HCT116 (cell line): ENCODE results near the gene PCSK6. TPM values are rescaled to one million over a fixed set of nuclear protein-coding genes. Genes with fewer than 3 reads are reported as not detected.
A peak's percentile ranks its signal among the peaks of the same experiment; 100 is the strongest.

Experiments
- ATAC-seq: fragments of 200-7000 bp; cut with Tn5 transposase; 2 replicates; pipeline ENCODE4 v1.9.1; 2020; ENCODE audit warnings: mild to moderate bottlenecking, moderate library complexity
- BruUV-seq: library from RNA; stranded (reverse); fragments of 400-500 nt; replicated peaks from 2 replicates; lab custom pipeline; 2021; lab: Mats Ljungman, UMichigan
- CTCF ChIA-PET: fragments of 300-600 bp; sonication (Branson Sonifier 250); formaldehyde crosslinking; loops from one replicate; lab custom pipeline; 2021; ENCODE audit warnings: antibody characterized with exemption; lab: Charles Lee
- POLR2A ChIA-PET: fragments of 300-600, 350-600 bp; sonication (Branson Sonifier 250); formaldehyde crosslinking; loops from one replicate; lab custom pipeline; 2021; ENCODE audit warnings: antibody characterized with exemption; lab: Charles Lee
- RAD21 ChIA-PET, 2 experiments: fragments of 300-600 bp; sonication (Branson Sonifier 250); formaldehyde crosslinking; loops; one replicate each; lab custom pipeline; 2023; ENCODE audit warnings: low total read pairs in 2 of 2; ENCODE audit not compliant: uncharacterized antibody in 2 of 2, unreplicated experiment in 2 of 2, low non-redundant PET in 1 of 2; lab: Charles Lee
- DNase-seq: peaks from one replicate; pipeline ENCODE4 v3.0.0-alpha.2; 2010; ENCODE audit warnings: low read depth, low spot score
- H2AFZ ChIP-seq: fragments of 200-600 bp; shearing (Covaris generic), sonication (generic); 2 replicates; pipeline ENCODE4 v1.6.1; 2017; ENCODE audit warnings: low read depth, mixed run types, mixed read lengths, antibody characterized with exemption, low read length; ENCODE audit not compliant: poor library complexity, severe bottlenecking
- H3K27ac ChIP-seq: 2 replicates; pipeline ENCODE4 v1.5.1; 2012; ENCODE audit warnings: low read depth, low read length
- H3K27me3 ChIP-seq: fragments of 200-600 bp; sonication (generic); 2 replicates; pipeline ENCODE4 v1.6.1; 2016; ENCODE audit warnings: mixed run types, low read length, mixed read lengths; ENCODE audit not compliant: insufficient read depth
- H3K36me3 ChIP-seq, 2 experiments: fragments of 200-500 bp in 1 of 2; fragments of 200-600 bp in 1 of 2; sonication (Bioruptor generic) in 1 of 2; sonication (generic) in 1 of 2; 2 replicates each; pipeline versions ENCODE4 v1.5.1 to v1.6.1; 2014 to 2016; ENCODE audit warnings: low read length in 2 of 2, inconsistent platforms in 1 of 2, mixed read lengths in 1 of 2, mixed run types in 1 of 2; ENCODE audit not compliant: insufficient read depth in 2 of 2, control insufficient read depth in 1 of 2
- H3K4me1 ChIP-seq, 2 experiments: fragments of 200-600 bp in 1 of 2; sonication (generic) in 1 of 2; 2 replicates each; pipeline versions ENCODE4 v1.5.1 to v1.6.1; 2012 to 2017; ENCODE audit warnings: low read length in 2 of 2, inconsistent platforms in 1 of 2, mild to moderate bottlenecking in 1 of 2, mixed read lengths in 1 of 2, mixed run types in 1 of 2, moderate library complexity in 1 of 2; ENCODE audit not compliant: insufficient read depth in 2 of 2, control insufficient read depth in 1 of 2
- H3K4me2 ChIP-seq: fragments of 200-600 bp; sonication (generic); 2 replicates; pipeline ENCODE4 v1.6.1; 2017; ENCODE audit warnings: mixed run types, low read length, mixed read lengths
- H3K4me3 ChIP-seq, 2 experiments: fragments of 200-600 bp in 1 of 2; sonication (generic) in 1 of 2; replicated peaks in 1 of 2; 2 replicates each; pipeline ENCODE4 v1.5.1; 2011 to 2016; ENCODE audit warnings: low read length in 2 of 2, control low read depth in 1 of 2, low read depth in 1 of 2, mild to moderate bottlenecking in 1 of 2, mixed read lengths in 1 of 2, mixed run types in 1 of 2
- H3K79me2 ChIP-seq: fragments of 200-600 bp; sonication (generic); 2 replicates; pipeline ENCODE4 v1.6.1; 2017; ENCODE audit warnings: mild to moderate bottlenecking, mixed run types, low read length, moderate library complexity, mixed read lengths; ENCODE audit not compliant: insufficient read depth
- H3K9ac ChIP-seq: fragments of 200-600 bp; sonication (generic); 2 replicates; pipeline ENCODE4 v1.6.1; 2016; ENCODE audit warnings: low read length, mixed read lengths
- H3K9me2 ChIP-seq: fragments of 200-600 bp; sonication (generic), shearing (Covaris generic); 2 replicates; pipeline ENCODE4 v1.6.1; 2017; ENCODE audit warnings: mixed run types, mild to moderate bottlenecking, moderate library complexity; ENCODE audit not compliant: insufficient read depth
- H3K9me3 ChIP-seq, 2 experiments: fragments of 200-500 bp in 1 of 2; fragments of 200-600 bp in 1 of 2; sonication (Bioruptor generic) in 1 of 2; sonication (generic) in 1 of 2; 2 replicates each; pipeline ENCODE4 v1.6.1; 2014 to 2017; ENCODE audit warnings: low read length in 2 of 2, mixed read lengths in 2 of 2, inconsistent platforms in 1 of 2, low read depth in 1 of 2, mild to moderate bottlenecking in 1 of 2, mixed run types in 1 of 2, moderate library complexity in 1 of 2; ENCODE audit not compliant: control insufficient read depth in 1 of 2, insufficient read depth in 1 of 2
- H4K20me1 ChIP-seq: fragments of 200-600 bp; sonication (generic), shearing (Covaris generic); 2 replicates; pipeline ENCODE4 v1.6.1; 2017; ENCODE audit warnings: mixed run types, mild to moderate bottlenecking, moderate library complexity; ENCODE audit not compliant: insufficient read depth
- CBX3 ChIP-seq: IDR thresholded peaks from 2 replicates; pipeline ENCODE4 v1.6.1; 2012; ENCODE audit warnings: low read depth
- CEBPB ChIP-seq: IDR thresholded peaks from 2 replicates; pipeline ENCODE4 v1.6.1; 2012; ENCODE audit warnings: low read depth
- EGR1 ChIP-seq: IDR thresholded peaks from 2 replicates; pipeline ENCODE4 v1.6.1; 2012; ENCODE audit warnings: low read depth
- ELF1 ChIP-seq: IDR thresholded peaks from 2 replicates; pipeline ENCODE4 v1.6.1; 2012; ENCODE audit warnings: low read depth, borderline replicate concordance
- EZH2phosphoT487 ChIP-seq: fragments of 200-600 bp; IDR thresholded peaks from 2 replicates; pipeline ENCODE4 v1.6.1; 2018; ENCODE audit warnings: antibody characterized with exemption, borderline replicate concordance
- FOSL1 ChIP-seq: IDR thresholded peaks from 2 replicates; pipeline ENCODE4 v1.6.1; 2012; ENCODE audit warnings: low read depth
- POLR2A ChIP-seq: IDR thresholded peaks from 2 replicates; pipeline ENCODE4 v1.7.0; 2011; ENCODE audit warnings: borderline replicate concordance; ENCODE audit not compliant: insufficient read depth, insufficient read length; ENCODE audit errors: extremely low read depth
- POLR2AphosphoS5 ChIP-seq: IDR thresholded peaks from 2 replicates; pipeline ENCODE4 v1.6.1; 2011; ENCODE audit warnings: mild to moderate bottlenecking, low read depth, low read length, moderate library complexity
- SIN3A ChIP-seq: IDR thresholded peaks from 2 replicates; pipeline ENCODE4 v1.6.1; 2012; ENCODE audit warnings: low read depth
- SP1 ChIP-seq: IDR thresholded peaks from 2 replicates; pipeline ENCODE4 v1.6.1; 2012; ENCODE audit warnings: low read depth
- ZFX ChIP-seq: fragments of 450-650 bp; IDR thresholded peaks from 2 replicates; pipeline ENCODE4 v1.6.1; 2017
- ZNF274 ChIP-seq: fragments of 200-500 bp; sonication (Bioruptor generic); IDR thresholded peaks from 2 replicates; pipeline ENCODE4 v1.6.1; 2014; ENCODE audit warnings: mild to moderate bottlenecking, low read depth, low read length, inconsistent platforms
- intact Hi-C: fragments of 100-400 bp; cut with micrococcal nuclease; formaldehyde crosslinking; loops from 2 replicates; pipeline ENCODE4 v1.10.0; 2022
- total RNA-seq: library from RNA; stranded (reverse); gene quantifications from one replicate; pipeline ENCODE4 v1.2.1, GENCODE V29; 2021; ENCODE audit not compliant: unreplicated experiment
- TF ChIP-seq, protein P1 (sequence below): IDR thresholded peaks from 2 replicates; pipeline ENCODE4 v1.6.1; 2011; ENCODE audit warnings: mild to moderate bottlenecking, low read length, moderate library complexity; ENCODE audit not compliant: insufficient replicate concordance; ENCODE audit errors: extremely low read depth
- TF ChIP-seq, protein P2 (sequence below): IDR thresholded peaks from 2 replicates; pipeline ENCODE4 v1.6.1; 2012; ENCODE audit warnings: low read depth
- TF ChIP-seq, protein P3 (sequence below): IDR thresholded peaks from 2 replicates; pipeline ENCODE4 v1.6.1; 2012
- TF ChIP-seq, protein P4 (sequence below), 3 experiments: fragments of 200-600 bp in 1 of 3; sonication (generic) in 1 of 3; IDR thresholded peaks in 2 of 3; conservative IDR thresholded peaks in 1 of 3; 2 replicates each; pipeline ENCODE4 v1.5.1; 2012 to 2017; ENCODE audit warnings: low read depth in 2 of 3, low read length in 2 of 3, antibody characterized with exemption in 1 of 3, borderline replicate concordance in 1 of 3, control low read depth in 1 of 3, mild to moderate bottlenecking in 1 of 3, mixed read lengths in 1 of 3, mixed run types in 1 of 3, moderate library complexity in 1 of 3; ENCODE audit not compliant: insufficient read depth in 1 of 3
- TF ChIP-seq, protein P5 (sequence below): IDR thresholded peaks from 2 replicates; pipeline ENCODE4 v1.6.1; 2012

PCSK6 gene
- total RNA-seq, 1 experiment from 2014 or later = 13.5 TPM

DNA sequence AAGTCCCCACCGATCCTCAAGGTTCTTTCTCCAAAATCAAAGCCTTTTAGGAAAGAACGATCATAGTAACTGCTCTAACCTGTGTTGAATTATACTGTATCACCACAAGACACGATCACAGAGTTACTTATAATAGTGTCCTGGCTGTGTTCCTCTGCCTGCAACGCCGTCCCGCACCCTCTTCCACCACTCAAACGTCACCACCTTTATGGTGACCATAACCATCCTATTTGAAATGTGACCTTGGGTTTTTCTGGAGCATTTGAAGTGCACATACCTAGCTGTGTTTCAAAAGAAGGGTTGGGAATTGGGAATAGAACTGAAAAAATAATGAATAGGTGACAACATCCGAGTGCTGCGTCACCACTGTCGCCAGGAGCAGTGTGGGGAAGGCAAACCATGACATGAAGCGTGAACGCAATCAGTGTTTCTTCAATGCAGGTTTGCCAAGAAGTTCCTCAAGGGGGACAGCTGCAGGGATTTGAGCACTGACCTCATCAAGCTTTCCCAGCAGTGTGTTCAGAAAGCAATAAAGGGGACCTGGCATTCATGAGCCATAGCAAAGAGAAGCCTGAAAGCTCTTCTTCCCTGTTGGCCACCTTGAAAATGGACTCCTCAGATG lies 211.5 kb downstream of the PCSK6 start:
- Histone ChIP-seq H3K4me2 (peak overlapping the region; percentile 82), H3K27me3 (no peaks in the 10 kb centered on the region), H3K4me1 (peaks cover 2 to 12% of the 10 kb centered on the region in 2 experiments; a peak in 3 of 4 replicates), H2AFZ (no peak overlapping the region), H3K9me3 (no peaks in the 10 kb centered on the region), H3K4me3 (peak overlapping the region; percentile 38 to 94), H3K9ac (peak overlapping the region; percentile 77), H4K20me1 (no peaks in the 10 kb centered on the region), H3K79me2 (peaks cover 38% of the 10 kb centered on the region), H3K27ac (no peak overlapping the region), H3K36me3 (peaks cover 42 to 51% of the 10 kb centered on the region in 2 experiments), H3K9me2 (no peaks in the 10 kb centered on the region)
- intact Hi-C loops = no loop called here
- ATAC-seq (no peak), DNase-seq (no peak)
- CTCF ChIA-PET = interaction anchor here (2.3 kb wide), 1 partner anchor 11 kb away, joined by 10 read pairs; no protein-coding TSS in a partner anchor
- no TSS peak for BruUV-seq
- TF ChIP-seq CEBPB (no peak), CBX3 (no peak), SIN3A (no peak), EGR1 (no peak), POLR2AphosphoS5 (no peak), EZH2phosphoT487 (no peak), POLR2A (no peak), FOSL1 (no peak), ZNF274 (no peak), SP1 (no peak), ELF1 (no peak), ZFX (no peak)
- TF ChIP-seq, protein P1, sequence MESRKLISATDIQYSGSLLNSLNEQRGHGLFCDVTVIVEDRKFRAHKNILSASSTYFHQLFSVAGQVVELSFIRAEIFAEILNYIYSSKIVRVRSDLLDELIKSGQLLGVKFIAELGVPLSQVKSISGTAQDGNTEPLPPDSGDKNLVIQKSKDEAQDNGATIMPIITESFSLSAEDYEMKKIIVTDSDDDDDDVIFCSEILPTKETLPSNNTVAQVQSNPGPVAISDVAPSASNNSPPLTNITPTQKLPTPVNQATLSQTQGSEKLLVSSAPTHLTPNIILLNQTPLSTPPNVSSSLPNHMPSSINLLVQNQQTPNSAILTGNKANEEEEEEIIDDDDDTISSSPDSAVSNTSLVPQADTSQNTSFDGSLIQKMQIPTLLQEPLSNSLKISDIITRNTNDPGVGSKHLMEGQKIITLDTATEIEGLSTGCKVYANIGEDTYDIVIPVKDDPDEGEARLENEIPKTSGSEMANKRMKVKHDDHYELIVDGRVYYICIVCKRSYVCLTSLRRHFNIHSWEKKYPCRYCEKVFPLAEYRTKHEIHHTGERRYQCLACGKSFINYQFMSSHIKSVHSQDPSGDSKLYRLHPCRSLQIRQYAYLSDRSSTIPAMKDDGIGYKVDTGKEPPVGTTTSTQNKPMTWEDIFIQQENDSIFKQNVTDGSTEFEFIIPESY = no peak
- TF ChIP-seq, protein P2, sequence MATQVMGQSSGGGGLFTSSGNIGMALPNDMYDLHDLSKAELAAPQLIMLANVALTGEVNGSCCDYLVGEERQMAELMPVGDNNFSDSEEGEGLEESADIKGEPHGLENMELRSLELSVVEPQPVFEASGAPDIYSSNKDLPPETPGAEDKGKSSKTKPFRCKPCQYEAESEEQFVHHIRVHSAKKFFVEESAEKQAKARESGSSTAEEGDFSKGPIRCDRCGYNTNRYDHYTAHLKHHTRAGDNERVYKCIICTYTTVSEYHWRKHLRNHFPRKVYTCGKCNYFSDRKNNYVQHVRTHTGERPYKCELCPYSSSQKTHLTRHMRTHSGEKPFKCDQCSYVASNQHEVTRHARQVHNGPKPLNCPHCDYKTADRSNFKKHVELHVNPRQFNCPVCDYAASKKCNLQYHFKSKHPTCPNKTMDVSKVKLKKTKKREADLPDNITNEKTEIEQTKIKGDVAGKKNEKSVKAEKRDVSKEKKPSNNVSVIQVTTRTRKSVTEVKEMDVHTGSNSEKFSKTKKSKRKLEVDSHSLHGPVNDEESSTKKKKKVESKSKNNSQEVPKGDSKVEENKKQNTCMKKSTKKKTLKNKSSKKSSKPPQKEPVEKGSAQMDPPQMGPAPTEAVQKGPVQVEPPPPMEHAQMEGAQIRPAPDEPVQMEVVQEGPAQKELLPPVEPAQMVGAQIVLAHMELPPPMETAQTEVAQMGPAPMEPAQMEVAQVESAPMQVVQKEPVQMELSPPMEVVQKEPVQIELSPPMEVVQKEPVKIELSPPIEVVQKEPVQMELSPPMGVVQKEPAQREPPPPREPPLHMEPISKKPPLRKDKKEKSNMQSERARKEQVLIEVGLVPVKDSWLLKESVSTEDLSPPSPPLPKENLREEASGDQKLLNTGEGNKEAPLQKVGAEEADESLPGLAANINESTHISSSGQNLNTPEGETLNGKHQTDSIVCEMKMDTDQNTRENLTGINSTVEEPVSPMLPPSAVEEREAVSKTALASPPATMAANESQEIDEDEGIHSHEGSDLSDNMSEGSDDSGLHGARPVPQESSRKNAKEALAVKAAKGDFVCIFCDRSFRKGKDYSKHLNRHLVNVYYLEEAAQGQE = no peak
- TF ChIP-seq, protein P3, sequence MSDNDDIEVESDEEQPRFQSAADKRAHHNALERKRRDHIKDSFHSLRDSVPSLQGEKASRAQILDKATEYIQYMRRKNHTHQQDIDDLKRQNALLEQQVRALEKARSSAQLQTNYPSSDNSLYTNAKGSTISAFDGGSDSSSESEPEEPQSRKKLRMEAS = no peak
- TF ChIP-seq, protein P4, sequence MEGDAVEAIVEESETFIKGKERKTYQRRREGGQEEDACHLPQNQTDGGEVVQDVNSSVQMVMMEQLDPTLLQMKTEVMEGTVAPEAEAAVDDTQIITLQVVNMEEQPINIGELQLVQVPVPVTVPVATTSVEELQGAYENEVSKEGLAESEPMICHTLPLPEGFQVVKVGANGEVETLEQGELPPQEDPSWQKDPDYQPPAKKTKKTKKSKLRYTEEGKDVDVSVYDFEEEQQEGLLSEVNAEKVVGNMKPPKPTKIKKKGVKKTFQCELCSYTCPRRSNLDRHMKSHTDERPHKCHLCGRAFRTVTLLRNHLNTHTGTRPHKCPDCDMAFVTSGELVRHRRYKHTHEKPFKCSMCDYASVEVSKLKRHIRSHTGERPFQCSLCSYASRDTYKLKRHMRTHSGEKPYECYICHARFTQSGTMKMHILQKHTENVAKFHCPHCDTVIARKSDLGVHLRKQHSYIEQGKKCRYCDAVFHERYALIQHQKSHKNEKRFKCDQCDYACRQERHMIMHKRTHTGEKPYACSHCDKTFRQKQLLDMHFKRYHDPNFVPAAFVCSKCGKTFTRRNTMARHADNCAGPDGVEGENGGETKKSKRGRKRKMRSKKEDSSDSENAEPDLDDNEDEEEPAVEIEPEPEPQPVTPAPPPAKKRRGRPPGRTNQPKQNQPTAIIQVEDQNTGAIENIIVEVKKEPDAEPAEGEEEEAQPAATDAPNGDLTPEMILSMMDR (IDR thresholded peaks at IDR 0.05 in 2 of 3, conservative IDR thresholded peaks at IDR 0.05 in 1 of 3; ENCODE audit: borderline replicate concordance in 1 of 3, insufficient read depth in 1 of 3, low read depth in 2 of 3, low read length in 2 of 3) = no peak
- TF ChIP-seq, protein P5, sequence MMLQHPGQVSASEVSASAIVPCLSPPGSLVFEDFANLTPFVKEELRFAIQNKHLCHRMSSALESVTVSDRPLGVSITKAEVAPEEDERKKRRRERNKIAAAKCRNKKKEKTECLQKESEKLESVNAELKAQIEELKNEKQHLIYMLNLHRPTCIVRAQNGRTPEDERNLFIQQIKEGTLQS = no peak
- POLR2A ChIA-PET = no interaction called here
- RAD21 ChIA-PET = no interaction called here
